Smooth muscle cell of the pulmonary artery (primary cell): ENCODE data around the gene LDAF1. TPM values are rescaled to one million over a fixed set of nuclear protein-coding genes. Genes with fewer than 3 reads are reported as not detected.

Source experiments
- total RNA-seq: library from RNA; depleted of rRNA; stranded (reverse); fragments of >200 nt; gene quantifications from 2 replicates; pipeline ENCODE4 v1.2.3, GENCODE V29; 2014

The LDAF1 gene
- 41.8 and 47.0 TPM in 2 replicates for total RNA-seq

GRCh38 chr16:21158208-21159110 lies at the start of gene LDAF1:
Gene LDAF1, plus strand, starts transcription at chr16:21158674. Its CDS starts 2,509 bp downstream, at chr16:21161183.

GRCh38 chr16:21150375-21151001 lies 8.0 kb upstream of the LDAF1 start, which contains the start of gene DNAH3:
Gene DNAH3, minus strand, starts transcription at chr16:21150846. Its CDS starts 527 bp downstream, at chr16:21150319.

GRCh38 chr16:21211486-21211885 lies 53.0 kb downstream of the LDAF1 start, which contains the start of gene ZP2:
Gene ZP2, minus strand, starts transcription at chr16:21211574. Its CDS starts 27 bp downstream, at chr16:21211547.

Other genes with a start within 250 kb of the LDAF1 start
- gene DNAH3, start 7.8 kb upstream of the LDAF1 start, total RNA-seq, result not detected in 2 replicates
- gene ZP2, start 52.9 kb downstream of the LDAF1 start, total RNA-seq, result not detected in 2 replicates
- gene ANKS4B, start 75.0 kb downstream of the LDAF1 start, total RNA-seq, result not detected in 2 replicates
- gene CRYM, start 119.6 kb downstream of the LDAF1 start, total RNA-seq, result 0.63 TPM in 1 of 2 replicates, not detected in the other